CD4-positive, alpha-beta T cell (primary cell): Measurements from ENCODE around the gene BACE2. TPM values are rescaled to one million over a fixed set of nuclear protein-coding genes. Genes with fewer than 3 reads are reported as not detected.

Experiments
- ATAC-seq: fragments of 200-7000 bp; cut with Tn5 transposase; one replicate; pipeline ENCODE4 v1.10.0; 2022; ENCODE audit warnings: mild to moderate bottlenecking; ENCODE audit not compliant: poor library complexity
- CTCF ChIA-PET: fragments of 350-600 bp; sonication (Branson Sonifier 250); formaldehyde crosslinking; loops from one replicate; lab custom pipeline; 2021; ENCODE audit warnings: antibody characterized with exemption, inconsistent platforms; lab: Charles Lee
- POLR2A ChIA-PET: fragments of 350-600 bp; sonication (Branson Sonifier 250); formaldehyde crosslinking; loops from one replicate; lab custom pipeline; 2021; ENCODE audit warnings: antibody characterized with exemption, inconsistent platforms; lab: Charles Lee
- DNase-seq, 14 experiments: peaks; one replicate each; pipeline ENCODE4 v3.0.0-alpha.2; 2013 to 2020; ENCODE audit warnings: mixed read lengths in 2 of 14
- H3K27ac ChIP-seq, 2 donors: one replicate each; pipeline versions ENCODE4 v1.5.1 to v1.7.0; 2013; ENCODE audit warnings: low read length in 2 of 2, low read depth in 1 of 2, mild to moderate bottlenecking in 1 of 2
- H3K27me3 ChIP-seq, 2 experiments: 1 replicate in 1 of 2; 2 replicates in 1 of 2; pipeline versions ENCODE4 v1.6.1 to v1.7.0; 2013; ENCODE audit warnings: low read length in 2 of 2, control low read depth in 1 of 2, mild to moderate bottlenecking in 1 of 2, moderate library complexity in 1 of 2; ENCODE audit not compliant: insufficient read depth in 2 of 2, control insufficient read depth in 1 of 2
- H3K36me3 ChIP-seq: one replicate; pipeline ENCODE4 v1.6.1; 2013; ENCODE audit warnings: low read length, control low read depth; ENCODE audit not compliant: insufficient read depth
- H3K4me1 ChIP-seq: one replicate; pipeline ENCODE4 v1.6.1; 2013; ENCODE audit warnings: low read length, control low read depth; ENCODE audit not compliant: insufficient read depth
- H3K4me3 ChIP-seq: one replicate; pipeline ENCODE4 v1.5.1; 2013; ENCODE audit warnings: mild to moderate bottlenecking, low read length, moderate library complexity
- H3K9me3 ChIP-seq, 2 experiments: 1 replicate in 1 of 2; 2 replicates in 1 of 2; pipeline versions ENCODE4 v1.6.1 to v1.7.0; 2013; ENCODE audit warnings: low read length in 2 of 2, mild to moderate bottlenecking in 2 of 2, control low read depth in 1 of 2, moderate library complexity in 1 of 2; ENCODE audit not compliant: control insufficient read depth in 1 of 2, insufficient read depth in 1 of 2
- H3K27ac Mint-ChIP-seq: one replicate; pipeline ENCODE4 v1.8.0; 2020; ENCODE audit warnings: mixed read lengths
- H3K27me3 Mint-ChIP-seq: one replicate; pipeline ENCODE4 v1.8.0; 2021; ENCODE audit warnings: mixed read lengths
- H3K36me3 Mint-ChIP-seq: one replicate; pipeline ENCODE4 v1.8.0; 2021; ENCODE audit warnings: low read depth, mixed read lengths
- H3K4me1 Mint-ChIP-seq: one replicate; pipeline ENCODE4 v1.8.0; 2021; ENCODE audit warnings: low read depth, mixed read lengths
- H3K4me3 Mint-ChIP-seq: one replicate; pipeline ENCODE4 v1.8.0; 2020; ENCODE audit warnings: mild to moderate bottlenecking, mixed read lengths
- H3K9me3 Mint-ChIP-seq: one replicate; pipeline ENCODE4 v1.8.0; 2020; ENCODE audit warnings: mixed read lengths
- intact Hi-C, 2 experiments: fragments of 100-400 bp; cut with DNase I in 1 of 2; cut with micrococcal nuclease in 1 of 2; formaldehyde crosslinking; loops; one replicate each; pipeline versions ENCODE4 v1.15.1 to v1.9.0; 2023 to 2025; cut with DNase I, micrococcal nuclease
- microRNA-seq: library from miRNA; unstranded; fragments of <30 nt; microRNA quantifications from one replicate; pipeline ENCODE4 v1.2.0, GENCODE V29; 2021; ENCODE audit warnings: borderline microRNAs expressed, borderline replicate concordance
- total RNA-seq, 174 experiments: library from RNA in 2 of 174; stranded (reverse) in 2 of 174; gene quantifications; one replicate each; pipeline ENCODE4 v1.2.3 and lab custom pipeline; 2021 to 2026
- TF ChIP-seq, protein P1 (sequence below): fragments of 200-600 bp; IDR thresholded peaks from one replicate; pipeline ENCODE4 v1.8.0; 2022; ENCODE audit warnings: antibody characterized with exemption, mild to moderate bottlenecking

The BACE2 gene
- total RNA-seq, 2 experiments from 2014 or later = 0.16 TPM; not detected in 1

- no peaks in the 10 kb centered on the region for H3K4me1 ChIP-seq
- intact Hi-C loops = loop anchor here (5.0 to 10.0 kb wide), 2 partner anchors 46 to 53 kb away; no protein-coding TSS in a partner anchor
- no peaks in the 10 kb centered on the region for H3K36me3 Mint-ChIP-seq
- no peaks in the 10 kb centered on the region for H3K36me3 ChIP-seq
- TF ChIP-seq, protein P1, sequence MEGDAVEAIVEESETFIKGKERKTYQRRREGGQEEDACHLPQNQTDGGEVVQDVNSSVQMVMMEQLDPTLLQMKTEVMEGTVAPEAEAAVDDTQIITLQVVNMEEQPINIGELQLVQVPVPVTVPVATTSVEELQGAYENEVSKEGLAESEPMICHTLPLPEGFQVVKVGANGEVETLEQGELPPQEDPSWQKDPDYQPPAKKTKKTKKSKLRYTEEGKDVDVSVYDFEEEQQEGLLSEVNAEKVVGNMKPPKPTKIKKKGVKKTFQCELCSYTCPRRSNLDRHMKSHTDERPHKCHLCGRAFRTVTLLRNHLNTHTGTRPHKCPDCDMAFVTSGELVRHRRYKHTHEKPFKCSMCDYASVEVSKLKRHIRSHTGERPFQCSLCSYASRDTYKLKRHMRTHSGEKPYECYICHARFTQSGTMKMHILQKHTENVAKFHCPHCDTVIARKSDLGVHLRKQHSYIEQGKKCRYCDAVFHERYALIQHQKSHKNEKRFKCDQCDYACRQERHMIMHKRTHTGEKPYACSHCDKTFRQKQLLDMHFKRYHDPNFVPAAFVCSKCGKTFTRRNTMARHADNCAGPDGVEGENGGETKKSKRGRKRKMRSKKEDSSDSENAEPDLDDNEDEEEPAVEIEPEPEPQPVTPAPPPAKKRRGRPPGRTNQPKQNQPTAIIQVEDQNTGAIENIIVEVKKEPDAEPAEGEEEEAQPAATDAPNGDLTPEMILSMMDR = no peak
- DNase-seq = no peak
- no peaks in the 10 kb centered on the region for H3K27me3 Mint-ChIP-seq
- no peaks in the 10 kb centered on the region for H3K4me1 Mint-ChIP-seq
- H3K27ac Mint-ChIP-seq = no peak overlapping the region
- H3K27ac ChIP-seq = no peak overlapping the region
- H3K4me3 ChIP-seq = no peak overlapping the region
- H3K9me3 ChIP-seq = no peaks in the 10 kb centered on the region
- no peaks in the 10 kb centered on the region for H3K27me3 ChIP-seq
- POLR2A ChIA-PET = no interaction called here
- no peak overlapping the region for H3K4me3 Mint-ChIP-seq
- CTCF ChIA-PET = no interaction called here
- ATAC-seq = no peak
- no peaks in the 10 kb centered on the region for H3K9me3 Mint-ChIP-seq
Observed at GRCh38 chr21:41328660-41329607, 161.0 kb downstream of the BACE2 start.

Small RNA genes within 50 kb of the gene (microRNA-seq; reads per million reads assigned to microRNA genes)
- gene MIR3197 = not detected

Other genes starting within 250 kb of the BACE2 start
- gene FAM3B, start 148.6 kb downstream of the BACE2 start, total RNA-seq = not detected
- gene MX2, start 193.9 kb downstream of the BACE2 start, total RNA-seq = 10 to 100 TPM; 77.8 to 87.1 TPM